GM19043 (cell line): ENCODE results near the gene TMEM11.
"Not testable (repeated sequence)": the region's sequence is repeated elsewhere in the genome, so short reads cannot be mapped to it uniquely, and the experiment has no call there.

Experiments
- ATAC-seq: cut with Tn5 transposase; IDR thresholded peaks from one replicate; pipeline ENCODE4 v1.9.1; 2021; ENCODE audit warnings: low read depth; ENCODE audit not compliant: unreplicated experiment

Gene TMEM11

DNA sequence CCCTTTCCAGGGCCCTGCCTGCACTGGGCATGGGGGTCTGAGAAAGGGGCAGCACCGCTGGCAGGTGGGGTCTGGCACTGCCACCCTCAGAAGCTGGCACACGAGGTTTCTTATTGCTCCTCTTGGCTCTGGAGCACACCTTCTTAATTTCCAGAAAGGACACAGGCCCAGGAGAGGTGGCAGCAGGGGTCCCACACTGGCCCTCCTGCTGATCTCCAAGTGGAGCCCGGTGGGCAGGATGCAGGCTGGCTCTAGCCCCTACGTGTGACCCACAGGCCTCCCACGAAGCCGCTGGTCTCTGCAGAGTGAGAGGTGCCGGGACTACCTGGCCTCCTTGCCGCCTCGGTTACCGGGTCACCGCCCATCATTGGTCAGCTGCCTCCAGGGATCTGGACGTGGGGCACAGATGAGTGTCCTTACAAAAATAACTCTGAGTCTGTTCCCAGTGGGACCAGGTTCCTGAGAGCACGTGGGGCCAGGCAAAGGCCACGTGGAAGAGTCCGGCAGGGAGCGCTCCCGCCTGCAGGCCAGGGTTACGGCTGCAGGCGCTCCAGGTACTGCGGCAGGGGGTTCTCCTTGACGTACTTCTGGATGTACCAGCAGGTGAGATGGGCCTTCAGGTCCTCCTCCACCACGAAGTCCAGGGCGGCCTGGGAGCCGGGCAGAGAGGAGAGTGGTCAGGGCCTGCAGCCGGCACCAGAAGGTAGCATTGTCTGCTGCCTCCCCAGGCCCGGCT is 29.0 kb upstream of the TMEM11 start:
- ATAC-seq = no peak

DNA sequence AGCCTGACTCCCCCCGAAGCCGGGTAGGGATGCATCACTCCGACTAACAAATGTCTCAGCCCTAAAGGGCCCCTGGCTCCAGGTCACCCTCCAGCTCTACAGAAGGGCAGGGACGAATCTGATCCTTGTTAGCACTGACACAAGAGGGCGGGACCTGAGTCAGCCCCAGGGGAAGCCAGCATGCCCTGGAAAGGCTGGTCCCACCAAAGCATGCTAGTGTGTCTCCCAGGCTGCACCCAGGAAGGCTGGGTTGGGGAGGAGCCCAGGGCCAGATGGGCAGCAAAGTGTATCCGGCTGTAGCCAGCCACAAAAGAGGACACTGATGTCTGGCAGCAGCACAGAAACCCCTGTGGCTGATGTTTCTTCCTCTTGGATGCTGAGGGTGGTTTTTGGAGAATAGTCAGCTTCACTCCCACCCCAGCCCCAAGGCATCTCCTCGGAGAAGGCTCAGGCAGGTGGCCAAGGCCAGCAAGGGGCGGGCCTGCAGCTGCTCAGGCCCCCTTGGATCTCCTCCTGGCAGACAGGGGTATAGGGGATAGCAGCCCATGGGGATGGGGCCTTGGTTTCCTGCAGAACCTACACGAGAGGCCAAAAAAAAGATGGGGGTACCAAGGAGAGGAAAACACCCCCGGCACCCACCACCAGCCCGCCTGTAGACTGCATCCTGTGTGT is 28.2 kb upstream of the TMEM11 start:
- ATAC-seq = no peak

DNA sequence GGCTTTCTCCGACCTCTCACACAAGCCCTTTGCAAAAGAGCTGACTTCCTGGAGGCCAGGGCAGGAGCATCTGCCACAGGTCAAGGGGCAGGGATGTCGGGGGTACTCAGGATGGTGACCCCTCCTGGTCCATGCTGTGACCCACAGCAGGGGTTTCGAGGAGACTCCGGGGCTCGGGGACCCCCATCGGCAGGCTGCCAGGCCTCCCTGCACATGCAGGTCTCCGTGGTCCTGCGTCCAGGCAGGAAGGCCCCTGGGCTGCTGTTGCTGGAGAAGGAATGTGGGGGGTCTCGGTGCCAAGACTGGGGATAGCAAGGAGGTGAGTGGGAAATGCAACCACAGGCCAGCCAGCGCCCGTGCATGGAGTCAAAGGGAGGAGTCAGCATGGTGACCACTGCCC is 27.6 kb upstream of the TMEM11 start:
- no peak for ATAC-seq

DNA sequence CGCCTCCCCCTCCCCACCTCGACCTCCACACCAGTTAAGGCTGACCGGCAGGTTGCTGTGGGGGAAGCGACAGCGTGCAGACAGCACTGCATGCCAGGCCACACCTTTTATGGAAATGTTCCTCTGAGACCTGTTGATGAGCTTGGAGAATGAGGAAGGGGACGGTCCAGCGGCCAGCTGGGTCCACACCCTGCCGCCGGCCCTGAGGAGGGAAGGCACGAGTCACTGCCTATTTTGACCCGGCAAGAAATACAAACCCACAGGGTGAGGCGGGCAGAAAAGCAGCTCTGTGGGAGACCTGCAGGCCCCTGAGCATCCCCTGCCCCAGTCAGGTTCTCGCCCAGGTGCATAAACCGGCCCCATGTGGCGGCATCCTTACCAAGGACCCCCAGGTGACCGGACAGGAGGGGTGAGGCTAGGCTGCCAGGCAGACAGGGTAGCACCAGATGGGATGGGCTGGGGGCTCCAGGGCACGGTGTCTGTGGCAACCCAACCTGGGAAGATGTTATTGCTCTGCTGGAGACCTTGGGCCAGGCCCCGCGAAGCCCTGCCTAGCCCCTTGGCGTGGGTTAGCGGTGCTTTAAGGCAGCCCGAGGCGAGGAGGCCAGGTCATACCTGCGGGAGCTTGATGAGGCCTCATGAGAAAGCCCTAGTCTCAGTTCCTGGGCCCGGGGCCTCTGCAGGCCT is 26.6 kb upstream of the TMEM11 start:
- ATAC-seq = no peak

DNA sequence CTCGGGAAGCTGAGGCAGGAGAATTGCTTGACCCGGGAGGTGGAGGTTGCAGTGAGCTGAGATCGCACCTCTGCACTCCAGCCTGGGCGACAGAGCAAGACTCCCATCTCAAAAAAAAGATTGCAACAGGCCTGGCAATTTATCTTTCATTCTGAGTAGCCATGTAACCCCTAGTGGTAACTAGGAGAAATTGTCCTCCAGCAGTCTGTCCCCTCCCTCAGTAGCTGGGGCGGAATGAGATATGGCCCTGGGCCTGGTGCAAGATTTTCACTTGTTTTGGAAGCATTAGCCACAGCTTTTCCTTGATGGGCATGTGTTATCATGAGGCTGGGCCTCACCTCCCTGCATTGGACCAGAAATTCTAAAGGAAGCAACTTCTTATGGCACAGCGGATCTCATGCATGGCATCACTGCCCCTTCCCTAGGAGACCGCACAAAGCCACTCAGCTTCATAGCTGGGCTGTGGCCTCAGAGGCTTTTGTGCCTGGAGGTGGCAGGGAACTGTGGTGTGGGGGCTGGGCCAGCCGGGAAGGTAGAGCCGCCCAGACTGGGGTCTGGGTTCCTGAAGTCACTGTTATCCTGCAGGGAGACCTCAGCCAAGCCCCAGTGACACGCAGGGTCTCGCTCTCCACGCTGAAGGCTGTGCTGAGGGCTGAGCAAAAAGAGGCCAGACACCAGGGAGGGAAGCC is 25.9 kb upstream of the TMEM11 start:
- ATAC-seq = no peak

DNA sequence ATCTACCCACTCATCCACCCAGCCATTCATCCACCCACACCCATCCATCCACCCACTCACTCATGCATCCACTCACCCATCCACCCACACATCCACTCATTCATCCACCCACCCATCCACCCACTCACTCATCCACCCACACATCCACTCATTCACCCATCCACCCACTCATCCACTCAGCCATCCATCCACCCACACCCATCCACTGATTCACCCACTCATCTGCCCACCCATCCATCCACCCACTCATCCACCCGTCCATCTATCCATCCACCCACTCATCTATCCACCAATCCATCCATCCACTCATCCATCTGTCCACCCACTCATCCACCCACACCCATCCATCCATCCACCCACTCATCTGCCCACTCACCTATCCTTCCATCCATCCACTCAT is 22.0 kb upstream of the TMEM11 start:
- ATAC-seq = no peak

DNA sequence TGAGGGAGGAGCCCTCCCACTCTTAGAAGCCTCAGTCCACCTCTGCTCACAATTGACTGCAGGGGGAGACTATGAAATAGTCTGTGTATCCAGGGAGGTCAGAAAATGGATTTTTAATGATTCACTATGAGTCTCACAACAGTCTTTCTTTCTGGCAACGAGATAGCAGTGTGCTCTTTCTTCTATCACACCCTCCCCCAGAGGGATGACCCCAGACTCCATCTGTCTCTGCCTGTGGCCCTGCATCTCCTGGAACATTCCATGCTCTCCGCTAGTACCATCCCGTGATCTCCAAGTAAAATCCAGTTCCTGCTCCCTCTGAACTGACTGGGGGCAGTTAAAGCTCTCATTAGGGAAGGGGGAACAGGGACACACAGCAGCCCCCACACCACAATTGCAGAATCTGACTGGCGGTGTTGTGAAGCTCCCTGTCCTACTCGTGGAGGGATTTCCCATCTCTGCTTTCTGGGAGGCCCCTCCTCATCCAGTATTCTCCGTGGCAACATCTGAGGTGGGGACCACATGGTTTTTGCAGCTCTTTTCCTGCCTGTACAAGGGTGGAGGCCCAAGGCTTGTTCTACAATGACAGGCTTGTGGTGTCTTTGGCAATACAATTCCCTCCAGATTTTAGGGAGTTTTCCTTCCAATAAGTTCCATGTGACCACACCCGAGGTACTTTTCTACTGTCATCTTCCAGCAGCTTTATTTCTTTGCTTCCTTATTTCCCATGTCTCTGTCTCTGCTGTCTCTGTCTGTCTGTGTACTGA is 19.8 kb upstream of the TMEM11 start:
- no peak for ATAC-seq

DNA sequence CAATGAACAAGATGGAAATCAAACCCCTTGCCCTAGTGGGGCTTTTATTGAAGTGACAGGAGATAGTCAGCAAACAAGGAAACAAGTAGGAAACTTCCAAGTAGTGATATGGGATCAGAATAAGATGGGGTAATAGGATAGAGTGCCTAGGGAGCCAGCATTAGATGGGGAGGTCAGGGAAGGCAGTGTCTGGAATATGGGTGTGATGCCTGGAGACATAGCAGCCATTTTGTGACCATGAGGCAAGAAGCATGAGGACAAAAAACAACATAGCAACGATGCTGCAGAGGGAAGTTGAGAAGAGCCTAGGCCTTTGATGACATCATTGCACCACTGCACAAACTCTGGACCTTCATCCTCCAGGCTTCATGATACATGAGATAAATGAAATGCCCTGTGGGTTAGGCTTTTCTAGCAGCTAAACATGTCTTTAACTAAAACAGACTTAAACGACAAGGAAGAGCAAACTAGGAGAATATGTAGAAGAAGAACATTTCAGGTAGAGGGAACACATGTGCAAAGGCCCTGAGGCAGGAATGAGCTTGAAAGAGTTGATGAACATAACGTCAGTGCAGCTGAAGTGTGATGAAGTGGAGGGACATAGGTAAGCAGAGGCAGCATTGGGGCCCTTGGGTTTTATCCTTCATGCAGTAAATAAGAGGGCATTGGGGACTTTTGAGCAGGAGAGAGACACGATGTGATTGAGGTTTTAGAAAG is 18.2 kb upstream of the TMEM11 start:
- ATAC-seq = no peak

DNA sequence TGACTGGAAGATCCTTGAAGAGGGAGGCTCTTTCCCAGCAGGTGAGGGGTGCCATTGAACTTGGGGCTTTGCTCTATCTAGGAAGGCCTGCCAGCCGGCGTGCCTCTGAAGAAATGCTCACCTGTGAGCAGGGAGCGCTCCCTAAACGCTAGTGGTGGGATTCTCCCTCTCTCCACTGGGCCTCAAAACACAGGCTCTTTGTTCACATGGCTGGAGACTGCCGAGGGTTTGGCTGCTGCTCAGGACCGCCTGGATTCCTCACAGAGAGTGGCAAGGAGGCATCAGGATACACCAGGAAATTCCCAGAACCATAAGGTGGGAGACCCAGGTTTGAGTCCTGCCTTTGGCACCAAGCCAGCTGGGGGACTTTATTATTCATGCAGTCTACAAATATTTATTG is 17.6 kb upstream of the TMEM11 start:
- ATAC-seq = no peak

DNA sequence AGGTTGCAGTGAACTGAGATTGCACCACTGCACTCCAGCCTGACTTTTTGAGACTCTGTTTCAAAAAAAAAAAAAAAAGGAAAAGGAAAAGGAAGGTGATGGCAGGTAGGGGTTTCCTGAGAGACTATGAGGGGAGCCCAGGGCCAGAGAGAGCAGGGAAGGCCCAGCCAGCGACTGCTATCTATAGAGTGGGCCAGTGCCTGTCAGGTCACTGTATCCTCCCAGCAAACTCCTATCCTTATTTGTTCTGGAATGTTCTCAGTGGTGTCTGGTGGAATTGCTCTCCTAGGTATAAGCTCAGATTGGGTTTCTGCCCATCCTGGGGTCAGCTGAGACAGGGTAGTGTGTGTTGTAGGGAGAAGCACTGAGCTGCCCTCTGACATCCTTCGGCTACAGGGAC is 14.9 kb upstream of the TMEM11 start:
- ATAC-seq = no peak

DNA sequence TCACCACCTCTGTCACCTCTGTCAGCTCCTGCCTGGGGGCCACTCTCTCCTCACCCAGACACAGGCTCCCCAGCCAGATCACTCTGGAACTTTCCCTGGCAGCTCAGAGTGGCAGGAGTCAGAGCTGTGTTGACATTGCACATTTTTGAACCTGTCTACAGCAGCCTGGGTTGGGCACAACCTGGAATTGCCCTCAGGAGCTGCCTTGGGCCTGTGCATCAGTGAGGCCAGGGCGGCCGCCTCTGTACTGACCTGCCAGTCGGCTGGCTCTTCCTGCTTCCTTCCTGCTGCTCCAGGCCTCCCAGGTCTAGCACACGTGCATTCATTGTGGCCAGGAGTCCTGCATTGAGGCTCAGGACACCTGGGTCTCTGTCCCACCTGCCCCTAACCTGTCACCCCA is 14.2 kb upstream of the TMEM11 start:
- no peak for ATAC-seq

DNA sequence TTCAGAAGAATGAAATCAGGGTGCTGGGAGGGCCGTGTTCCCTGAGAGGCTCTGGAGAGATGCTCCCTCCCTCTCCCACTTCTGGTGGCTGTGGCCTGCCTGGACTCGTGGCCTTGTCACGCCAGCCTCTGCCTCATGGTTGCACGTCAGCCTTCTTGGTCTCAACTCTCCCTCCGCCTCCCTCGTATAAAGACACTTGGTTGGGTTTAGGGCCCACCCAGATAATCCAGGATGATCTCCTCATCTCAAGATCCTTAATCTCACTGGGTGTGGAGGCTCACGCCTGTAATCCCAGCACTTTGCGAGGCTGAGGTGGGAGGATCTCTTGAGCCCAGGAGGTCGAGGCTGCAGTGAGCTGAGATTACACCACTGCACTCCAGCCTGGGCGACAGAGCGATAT is 13.3 kb upstream of the TMEM11 start:
- ATAC-seq = not testable (repeated sequence)

DNA sequence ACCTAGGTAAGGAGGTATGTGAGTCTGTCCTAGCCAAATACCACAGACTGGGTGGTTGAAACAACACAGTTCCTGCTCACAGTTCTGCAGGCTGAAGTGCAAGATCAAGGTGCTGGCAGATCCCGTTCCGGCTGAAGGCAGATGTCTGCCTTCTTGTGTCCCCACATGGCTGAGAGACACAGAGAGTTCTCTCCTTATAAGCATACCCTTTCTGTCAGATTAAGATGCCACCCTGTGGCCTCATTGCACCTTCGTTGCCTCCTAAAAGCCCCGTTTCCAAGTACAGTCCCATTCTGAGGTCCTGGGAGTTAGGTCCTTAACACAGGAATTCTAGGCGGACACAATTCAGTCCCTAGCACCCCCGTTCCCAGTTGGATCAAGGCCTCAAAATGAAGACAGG is 9.1 kb upstream of the TMEM11 start:
- ATAC-seq = no peak

DNA sequence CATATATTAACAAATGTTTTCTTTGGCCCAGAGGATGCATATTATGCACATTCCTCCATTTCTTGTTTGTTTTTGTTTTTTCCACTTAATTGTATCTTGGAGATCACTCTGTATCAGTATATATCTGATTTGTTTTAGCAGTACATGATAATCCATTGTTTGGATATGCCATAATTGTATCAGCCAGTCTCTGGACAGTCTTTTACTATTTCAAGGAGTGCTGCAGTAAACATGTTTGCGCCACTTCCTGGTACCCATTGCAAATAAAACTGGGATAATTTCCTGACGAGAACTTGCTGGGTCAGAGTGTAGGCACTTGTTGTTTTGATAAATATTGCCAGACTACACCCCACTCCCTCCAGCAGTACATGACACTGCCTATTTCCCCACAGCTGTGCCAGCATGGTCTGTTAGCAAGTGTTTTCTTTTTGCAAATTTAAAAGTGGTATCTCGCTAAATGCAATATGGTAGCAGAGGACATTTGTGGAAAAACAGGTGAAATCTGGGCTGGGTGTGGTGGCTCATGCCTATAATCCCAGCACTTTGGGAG is 4.9 kb upstream of the TMEM11 start:
- ATAC-seq = no peak

DNA sequence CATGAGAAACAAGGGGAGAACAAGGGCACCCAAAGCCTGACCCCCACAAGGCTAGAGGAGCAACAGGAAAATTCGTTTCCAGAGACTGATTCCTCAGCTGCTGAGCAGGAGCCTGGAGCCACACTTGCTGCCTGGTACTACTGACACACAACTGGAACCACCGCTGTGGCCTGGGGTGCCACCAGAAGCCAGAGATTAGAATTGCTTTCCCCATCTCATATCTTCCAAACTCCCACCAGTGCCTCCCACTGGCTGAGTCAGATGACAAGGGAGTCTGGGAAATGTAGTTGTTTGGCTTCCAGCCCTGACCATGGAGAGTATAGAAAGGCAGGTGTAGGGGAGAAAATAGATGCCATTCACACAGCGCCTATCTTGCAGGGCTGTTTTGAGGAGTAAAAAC is 4.1 kb upstream of the TMEM11 start:
- ATAC-seq = no peak

DNA sequence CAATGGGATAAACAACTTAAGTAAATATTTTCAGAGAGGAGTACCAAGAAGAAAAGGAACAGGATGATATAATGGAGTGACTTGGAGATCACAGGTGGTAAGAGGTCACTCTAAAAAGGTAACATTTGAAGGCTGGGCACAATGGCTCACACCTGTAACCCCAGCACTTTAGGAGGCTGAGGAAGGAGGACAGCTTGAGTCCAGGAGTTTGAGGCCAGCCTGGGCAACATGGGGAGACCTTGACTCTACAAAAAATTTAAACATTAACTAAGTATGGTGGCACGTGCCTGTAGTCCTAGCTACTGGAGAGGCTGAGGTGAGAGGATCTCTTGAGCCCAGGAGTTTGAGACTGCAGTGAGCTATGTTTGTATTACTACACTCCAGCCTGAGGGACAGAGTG is 3.4 kb upstream of the TMEM11 start:
- no peak for ATAC-seq

DNA sequence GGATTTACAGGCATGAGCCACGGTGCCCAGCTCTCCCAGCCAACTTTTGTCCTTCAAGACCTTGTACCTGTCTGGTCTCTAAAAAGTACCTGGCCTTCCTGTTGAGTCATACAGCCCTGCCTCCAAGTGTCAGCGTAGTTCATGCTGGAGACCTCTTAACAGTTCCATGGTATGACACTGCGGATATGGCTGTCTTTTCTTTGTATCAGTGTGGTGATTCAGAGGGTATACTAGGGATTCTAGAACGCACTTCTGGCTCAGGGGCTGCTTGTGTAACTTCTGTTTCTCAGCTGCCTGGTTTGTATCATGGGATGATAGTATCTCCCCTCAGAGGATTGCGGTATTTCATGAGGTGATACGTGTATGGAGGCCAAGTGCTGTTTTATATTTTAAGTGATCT is 2.0 kb upstream of the TMEM11 start:
- no peak for ATAC-seq

DNA sequence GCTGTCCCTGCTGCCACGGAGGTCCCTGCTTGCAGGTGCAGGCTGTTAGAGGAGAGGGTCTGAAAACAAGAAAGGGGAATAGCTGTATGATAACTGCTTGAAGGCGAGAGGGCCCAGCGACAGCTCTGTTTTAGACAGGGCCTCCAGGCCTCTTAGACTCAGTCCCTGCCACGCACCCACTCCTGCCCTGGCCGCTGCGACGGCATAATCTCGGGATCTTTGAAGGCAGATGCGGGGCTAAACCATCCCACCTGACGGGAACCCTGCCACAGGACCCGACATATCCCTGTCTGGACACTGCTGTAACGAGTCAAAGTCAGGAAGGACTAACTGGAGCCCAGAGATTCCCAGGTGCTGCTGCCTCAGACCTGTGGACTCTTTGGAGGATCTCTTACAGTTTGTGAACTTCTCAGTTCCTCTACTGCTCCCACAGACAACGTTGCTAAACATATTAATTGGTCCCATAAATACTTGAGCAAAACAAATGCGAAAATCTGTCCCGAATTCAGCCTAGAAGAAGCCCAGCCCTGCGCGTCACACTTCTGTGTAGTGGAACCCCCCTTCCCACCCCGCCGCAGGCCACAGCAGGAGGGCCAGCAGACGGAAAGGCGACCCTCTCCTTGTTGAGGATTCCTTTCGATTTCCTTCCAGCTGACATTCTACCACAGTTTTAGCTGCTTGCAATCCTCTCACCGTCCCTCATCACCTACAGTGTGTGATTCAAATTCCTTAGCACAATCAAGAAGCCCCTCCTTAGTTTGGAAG is 998 bp upstream of the TMEM11 start:
- peak; percentile 2 for ATAC-seq

DNA sequence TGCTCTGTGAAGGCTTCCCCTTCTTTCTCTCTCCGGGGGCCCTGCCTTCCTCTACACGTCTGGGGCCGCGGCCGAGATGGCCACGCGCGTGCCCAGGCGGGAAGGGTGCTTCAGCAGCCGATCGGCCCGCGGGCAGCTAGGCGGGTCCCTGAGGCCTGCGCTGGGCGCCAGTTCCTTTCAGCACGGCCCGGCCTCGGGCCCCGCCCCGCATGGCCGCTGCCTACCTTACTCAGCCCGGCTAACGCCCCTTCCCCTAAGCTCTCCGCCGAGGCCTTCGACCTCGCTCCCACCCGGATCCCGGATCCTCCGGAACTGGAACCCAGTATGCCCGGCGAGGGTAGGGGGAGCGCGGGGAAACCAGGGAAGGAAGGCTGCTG is 335 bp downstream of the TMEM11 start:
- ATAC-seq = no peak
